WTC11 (cell line): ENCODE results near the gene LUC7L. TPM values are rescaled to one million over a fixed set of nuclear protein-coding genes. Genes with fewer than 3 reads are reported as not detected.

Source experiments
- CDX4 ChIP-seq: fragments of 250-450 bp; sonication (Bioruptor Pico); IDR thresholded peaks from 2 replicates; pipeline ENCODE4 v1.9.0; 2021; ENCODE audit warnings: moderate library complexity, mild to moderate bottlenecking, inconsistent platforms, borderline replicate concordance
- E2F4 ChIP-seq: sonication (generic); formaldehyde crosslinking; IDR thresholded peaks from 2 replicates; pipeline ENCODE4 v1.8.1; 2022; ENCODE audit warnings: low read depth, mild to moderate bottlenecking, moderate library complexity, missing genetic modification reagents, borderline replicate concordance
- ELF4 ChIP-seq: sonication (generic); formaldehyde crosslinking; IDR thresholded peaks from 2 replicates; pipeline ENCODE4 v1.8.1; 2022; ENCODE audit warnings: low read depth, mild to moderate bottlenecking, moderate library complexity, missing genetic modification reagents
- GABPB1 ChIP-seq: sonication (generic); formaldehyde crosslinking; IDR thresholded peaks from 2 replicates; pipeline ENCODE4 v1.8.1; 2023; ENCODE audit warnings: mild to moderate bottlenecking, missing genetic modification reagents
- HMGXB4 ChIP-seq: sonication (generic); formaldehyde crosslinking; IDR thresholded peaks from 2 replicates; pipeline ENCODE4 v1.8.1; 2023; ENCODE audit warnings: mild to moderate bottlenecking, moderate library complexity, missing genetic modification reagents
- KAT7 ChIP-seq: sonication (generic); formaldehyde crosslinking; IDR thresholded peaks from 2 replicates; pipeline ENCODE4 v1.8.1; 2023; ENCODE audit warnings: missing genetic modification reagents, mild to moderate bottlenecking, borderline replicate concordance
- MYBL2 ChIP-seq: sonication (generic); formaldehyde crosslinking; IDR thresholded peaks from 2 replicates; pipeline ENCODE4 v1.8.1; 2023; ENCODE audit warnings: mild to moderate bottlenecking, moderate library complexity, missing genetic modification reagents
- NR3C1 ChIP-seq: sonication (generic); formaldehyde crosslinking; conservative IDR thresholded peaks from 2 replicates; pipeline ENCODE4 v1.8.1; 2023; ENCODE audit warnings: low read depth, mild to moderate bottlenecking, missing genetic modification reagents
- OVOL2 ChIP-seq: fragments of 250-450 bp; sonication (Bioruptor Pico); IDR thresholded peaks from 2 replicates; pipeline ENCODE4 v1.9.0; 2021; ENCODE audit warnings: mild to moderate bottlenecking, borderline replicate concordance
- PRDM15 ChIP-seq: sonication (generic); formaldehyde crosslinking; IDR thresholded peaks from 2 replicates; pipeline ENCODE4 v1.8.0; 2022; ENCODE audit warnings: missing genetic modification reagents
- PRRX2 ChIP-seq: fragments of 250-450 bp; sonication (Bioruptor Pico); IDR thresholded peaks from 2 replicates; pipeline ENCODE4 v1.8.0; 2021; ENCODE audit warnings: mild to moderate bottlenecking
- SMAD3 ChIP-seq: sonication (generic); formaldehyde crosslinking; IDR thresholded peaks from 2 replicates; pipeline ENCODE4 v1.8.0; 2022; ENCODE audit warnings: missing genetic modification reagents, mild to moderate bottlenecking, borderline replicate concordance
- SMAD4 ChIP-seq: sonication (generic); formaldehyde crosslinking; IDR thresholded peaks from 2 replicates; pipeline ENCODE4 v1.8.0; 2022; ENCODE audit warnings: mild to moderate bottlenecking, missing genetic modification reagents
- SOX15 ChIP-seq: fragments of 250-450 bp; sonication (Bioruptor Pico); IDR thresholded peaks from 2 replicates; pipeline ENCODE4 v1.9.0; 2021; ENCODE audit warnings: mild to moderate bottlenecking
- STAT6 ChIP-seq: sonication (generic); formaldehyde crosslinking; conservative IDR thresholded peaks from 2 replicates; pipeline ENCODE4 v1.8.1; 2023; ENCODE audit warnings: mild to moderate bottlenecking, low read depth, missing genetic modification reagents, moderate library complexity
- TP53 ChIP-seq: sonication (generic); formaldehyde crosslinking; IDR thresholded peaks from 2 replicates; pipeline ENCODE4 v1.8.1; 2023; ENCODE audit warnings: mild to moderate bottlenecking, missing genetic modification reagents
- USF2 ChIP-seq: sonication (generic); formaldehyde crosslinking; IDR thresholded peaks from 2 replicates; pipeline ENCODE4 v1.8.1; 2023; ENCODE audit warnings: mild to moderate bottlenecking, missing genetic modification reagents, moderate library complexity
- ZBTB43 ChIP-seq: sonication (generic); formaldehyde crosslinking; IDR thresholded peaks from 2 replicates; pipeline ENCODE4 v1.8.1; 2023; ENCODE audit warnings: mild to moderate bottlenecking, missing genetic modification reagents
- ZNF232 ChIP-seq: sonication (generic); formaldehyde crosslinking; IDR thresholded peaks from 2 replicates; pipeline ENCODE4 v1.8.0; 2022; ENCODE audit warnings: mild to moderate bottlenecking, missing genetic modification reagents
- ZNF263 ChIP-seq: sonication (generic); formaldehyde crosslinking; IDR thresholded peaks from 2 replicates; pipeline ENCODE4 v1.8.1; 2022; ENCODE audit warnings: low read depth, mild to moderate bottlenecking, moderate library complexity, missing genetic modification reagents
- ZNF396 ChIP-seq: fragments of 250-450 bp; sonication (Bioruptor Pico); IDR thresholded peaks from 2 replicates; pipeline ENCODE4 v1.8.0; 2021; ENCODE audit warnings: mild to moderate bottlenecking, moderate library complexity, borderline replicate concordance
- ZNF532 ChIP-seq: fragments of 250-450 bp; sonication (Bioruptor Pico); IDR thresholded peaks from 2 replicates; pipeline ENCODE4 v1.9.0; 2021; ENCODE audit warnings: mild to moderate bottlenecking, borderline replicate concordance
- total RNA-seq: library from RNA; stranded (reverse); gene quantifications from 3 replicates; pipeline ENCODE4 v1.2.3, GENCODE V29; 2021

The LUC7L gene
- total RNA-seq, 1 experiment from 2014 or later, result 111 TPM

- TF ChIP-seq ZNF532, result no peak
- TF ChIP-seq ZNF396 (CRISPR knock-in tag), result no peak
- no peak for TF ChIP-seq STAT6 (CRISPR knock-in tag)
- TF ChIP-seq PRDM15 (CRISPR knock-in tag), result peak; percentile 39
- TF ChIP-seq ZBTB43 (CRISPR knock-in tag), result peak; percentile 44; the same call in 1 of the 2 replicates
- no peak for TF ChIP-seq ELF4 (CRISPR knock-in tag)
- no peak for TF ChIP-seq GABPB1
- no peak for TF ChIP-seq ZNF232 (CRISPR knock-in tag)
- no peak for TF ChIP-seq KAT7 (CRISPR knock-in tag)
- TF ChIP-seq E2F4 (CRISPR knock-in tag), result 0 out of 2 replicates have a peak, but pooled peaks have one; percentile 39
- TF ChIP-seq CDX4 (CRISPR knock-in tag), result no peak
- no peak for TF ChIP-seq TP53
- peak; percentile 57; the same call in 1 of the 2 replicates for TF ChIP-seq MYBL2 (CRISPR knock-in tag)
- TF ChIP-seq PRRX2, result no peak
- TF ChIP-seq NR3C1, result no peak
- TF ChIP-seq USF2 (CRISPR knock-in tag), result no peak
- TF ChIP-seq OVOL2, result no peak
- TF ChIP-seq SMAD3 (CRISPR knock-in tag), result no peak
- TF ChIP-seq SMAD4 (CRISPR knock-in tag), result no peak
- TF ChIP-seq SOX15 (CRISPR knock-in tag), result no peak
- TF ChIP-seq HMGXB4 (CRISPR knock-in tag), result peak; percentile 40; the same call in 1 of the 2 replicates
- TF ChIP-seq ZNF263, result no peak
These were observed 45.9 kb upstream of the LUC7L start (continued) for GRCh38 chr16:275041-275641.
